ENCODE results near the gene BCL7C.
"Not testable (repeated sequence)": the region's sequence is repeated elsewhere in the genome, so short reads cannot be mapped to it uniquely, and the experiment has no call there.

Gene BCL7C

DNA sequence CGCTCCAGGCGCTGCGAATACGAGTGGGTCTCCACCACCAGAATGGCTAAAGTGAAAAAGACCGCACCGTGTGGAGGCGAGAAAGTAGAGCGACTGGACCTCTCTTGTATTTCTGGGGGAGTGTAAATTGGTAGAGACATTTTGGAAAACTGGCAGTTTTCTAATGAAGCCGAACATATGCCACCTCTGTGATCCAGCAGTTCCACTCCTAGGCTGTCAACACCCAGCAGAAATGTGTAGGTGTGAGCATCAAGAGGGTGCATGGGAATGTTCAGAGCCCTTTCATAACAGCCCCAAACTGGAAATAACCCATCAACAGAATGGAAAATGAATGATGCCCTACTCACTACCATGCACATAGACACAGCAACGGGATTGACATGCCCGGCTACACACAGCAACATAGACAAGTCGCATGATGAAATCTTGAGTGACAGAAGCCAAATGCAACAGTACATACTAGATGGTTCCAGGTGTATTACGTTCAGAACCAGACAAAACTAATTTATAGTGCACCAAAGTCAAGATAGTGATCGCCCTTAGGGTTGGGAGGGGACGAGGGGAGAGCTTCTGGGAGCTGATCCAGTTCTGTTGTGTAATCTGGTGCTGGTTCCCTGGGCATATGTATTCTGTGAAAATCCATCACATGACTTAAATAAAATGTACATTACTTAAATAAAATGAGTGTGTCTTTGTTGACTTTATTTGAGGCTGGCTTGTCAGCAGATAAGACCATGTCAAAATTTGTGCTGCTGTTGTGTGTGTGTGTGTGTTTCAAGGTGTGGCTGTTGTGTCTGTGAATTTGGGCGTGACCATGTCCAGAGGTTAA is 877 bp upstream of the BCL7C start:
- DNase-seq: no peak

DNA sequence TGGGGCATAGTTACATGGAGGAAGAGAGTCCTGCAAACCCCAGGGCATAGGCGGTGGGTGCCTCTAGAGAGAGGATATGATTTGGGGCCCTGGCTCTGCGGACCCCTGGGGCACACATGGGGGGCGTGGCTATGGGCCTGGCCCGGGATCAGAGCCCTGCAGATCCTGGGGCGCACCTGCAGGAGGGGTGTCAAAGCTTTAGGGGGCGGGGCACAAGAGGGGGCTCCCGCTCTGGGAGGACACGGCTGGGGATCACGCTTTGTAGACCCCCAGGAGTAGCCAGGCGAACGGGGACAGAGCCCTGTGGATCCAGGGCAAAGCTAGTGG is 497 bp downstream of the BCL7C start:
- peak in 1 of 4 experiments; percentile 12 for DNase-seq

DNA sequence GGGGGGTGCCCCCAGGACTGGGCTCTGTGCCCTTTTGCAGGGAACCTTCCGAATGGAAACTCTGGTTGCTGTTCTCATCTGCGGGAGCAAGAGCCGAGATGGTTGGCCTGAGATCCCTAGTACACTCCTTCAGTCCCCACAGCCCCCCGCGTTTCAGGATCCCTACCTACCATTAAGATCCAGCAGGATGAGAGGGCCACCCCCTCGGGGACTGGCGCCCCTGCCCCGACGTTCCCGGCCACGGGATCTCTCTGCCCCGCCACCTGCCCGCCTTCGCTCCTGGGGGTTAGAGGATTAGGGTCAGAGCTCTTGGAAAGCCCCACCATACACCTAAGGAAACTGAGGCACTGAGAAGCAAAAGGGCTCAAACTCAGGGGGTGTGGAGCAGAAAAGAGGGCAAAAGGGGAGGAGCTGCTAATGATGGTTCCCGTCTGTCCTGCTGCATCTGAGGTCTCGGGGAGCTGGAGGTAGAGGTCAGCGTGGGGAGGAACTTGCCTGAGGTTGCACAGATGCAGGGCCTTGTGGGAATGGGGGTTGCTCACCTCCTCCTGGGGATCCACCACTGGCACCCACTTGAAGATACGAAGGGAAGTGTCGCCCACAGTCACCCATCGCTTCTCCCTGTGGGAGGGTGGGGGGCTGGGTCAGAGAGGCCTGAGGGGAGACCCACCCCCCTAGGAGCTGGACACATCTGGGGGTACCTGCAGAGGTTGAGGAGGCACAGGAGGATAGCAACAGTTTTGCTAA is 1.0 kb downstream of the BCL7C start:
- no peak for DNase-seq

DNA sequence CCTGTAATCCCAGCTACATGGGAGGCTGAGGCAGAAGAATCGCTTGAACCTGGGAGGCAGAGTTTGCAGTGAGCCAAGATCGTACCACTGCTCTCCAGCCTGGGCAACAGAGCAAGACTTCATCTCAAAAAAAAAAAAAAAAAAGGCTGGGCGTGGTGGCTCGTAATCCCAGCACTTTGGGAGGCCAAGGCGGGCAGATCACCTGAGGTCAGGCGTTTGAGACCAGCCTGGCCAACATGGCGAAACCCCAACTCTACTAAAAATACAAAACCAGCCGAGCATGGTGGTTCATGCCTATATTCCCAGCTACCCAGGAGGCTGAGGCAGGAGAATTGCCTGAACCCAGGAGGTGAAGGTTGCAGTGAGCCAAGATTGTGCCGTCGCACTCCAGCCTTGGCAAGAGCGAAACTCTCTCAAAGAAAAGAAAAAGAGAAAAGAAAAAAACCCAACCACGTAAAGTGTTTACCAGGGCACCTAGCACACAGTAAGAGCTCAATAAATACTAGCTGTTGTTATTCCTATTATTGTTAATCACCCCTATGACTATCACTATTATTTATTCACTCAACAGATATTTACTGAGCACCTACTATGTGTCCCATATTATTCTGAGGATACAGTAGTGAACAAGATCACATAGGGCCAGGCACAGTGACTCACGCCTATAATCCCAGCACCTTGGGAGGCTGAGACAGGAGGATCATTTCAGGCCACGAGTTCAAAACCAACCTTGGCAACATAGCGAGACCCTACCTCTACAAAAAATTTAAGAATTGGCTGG is 2.6 kb downstream of the BCL7C start:
- DNase-seq: not testable (repeated sequence)

DNA sequence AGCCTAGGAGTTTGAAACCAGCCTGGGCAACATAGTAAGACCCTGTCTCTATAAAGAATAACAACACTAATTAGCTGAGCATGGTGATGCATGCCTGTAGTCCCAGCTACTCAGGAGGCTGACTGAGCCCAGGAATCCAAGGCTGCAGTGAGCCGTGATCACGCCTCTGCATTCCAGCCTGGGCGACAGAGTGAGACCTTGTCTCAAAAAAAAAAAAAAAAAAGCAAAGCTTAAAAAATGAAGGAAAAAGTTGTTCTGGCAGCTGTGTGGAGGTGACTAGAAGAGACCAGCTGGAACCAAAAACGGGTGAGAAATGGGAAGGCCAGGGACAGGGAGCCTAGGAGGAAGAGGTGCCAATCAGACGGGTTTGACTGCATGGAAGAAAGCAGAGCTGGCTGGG is 4.2 kb downstream of the BCL7C start:
- DNase-seq: no peak

DNA sequence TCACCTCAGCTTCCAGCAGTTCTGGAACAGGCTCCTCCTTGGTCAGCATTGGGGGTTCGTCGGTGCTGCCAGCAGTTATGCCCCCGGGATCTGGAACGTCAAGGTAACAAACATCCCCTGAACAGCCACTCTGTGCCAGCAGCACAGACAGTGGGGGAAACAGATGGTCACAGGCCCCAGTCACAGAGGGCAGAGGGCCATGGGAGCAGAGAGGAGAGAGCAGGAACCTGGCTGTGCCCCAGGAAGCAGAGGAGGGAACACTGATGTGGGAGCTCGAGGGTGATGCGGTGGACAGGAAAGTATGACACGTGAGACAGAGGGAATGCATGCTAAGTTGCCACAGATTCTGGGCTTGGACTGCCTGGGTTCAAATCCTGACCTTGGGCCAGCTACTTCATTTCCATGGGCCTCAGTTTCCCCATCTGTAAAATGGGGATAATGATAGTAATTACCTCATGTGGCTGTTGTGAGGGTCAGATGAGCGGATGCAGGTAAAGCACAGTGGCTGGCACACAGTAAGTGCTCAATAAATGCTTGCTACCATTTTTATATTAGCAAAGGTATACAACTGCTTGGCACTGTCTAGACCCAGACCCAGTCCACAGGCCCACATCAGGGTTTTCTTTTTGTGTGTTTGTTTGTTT is 4.9 kb downstream of the BCL7C start:
- no peak for DNase-seq

DNA sequence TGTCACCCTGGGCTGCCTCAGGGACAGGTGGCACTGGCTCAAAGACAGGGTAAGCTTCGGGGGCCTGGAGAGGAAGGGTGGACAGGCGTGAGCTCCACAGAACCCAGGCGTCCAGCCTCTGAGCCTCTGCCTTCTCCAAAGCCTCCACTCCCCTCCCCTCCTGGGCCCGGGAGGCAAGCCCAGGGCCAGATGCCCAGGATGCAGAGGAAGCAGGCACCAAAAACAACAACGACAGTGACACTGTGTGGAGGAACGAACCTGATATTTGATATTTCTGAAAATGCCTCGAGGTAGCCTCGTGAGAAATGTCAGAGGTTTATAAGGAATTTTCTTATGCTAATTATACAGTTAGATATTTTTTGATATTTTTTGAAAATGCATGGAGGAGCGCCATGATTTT is 6.0 kb downstream of the BCL7C start:
- DNase-seq: no peak

DNA sequence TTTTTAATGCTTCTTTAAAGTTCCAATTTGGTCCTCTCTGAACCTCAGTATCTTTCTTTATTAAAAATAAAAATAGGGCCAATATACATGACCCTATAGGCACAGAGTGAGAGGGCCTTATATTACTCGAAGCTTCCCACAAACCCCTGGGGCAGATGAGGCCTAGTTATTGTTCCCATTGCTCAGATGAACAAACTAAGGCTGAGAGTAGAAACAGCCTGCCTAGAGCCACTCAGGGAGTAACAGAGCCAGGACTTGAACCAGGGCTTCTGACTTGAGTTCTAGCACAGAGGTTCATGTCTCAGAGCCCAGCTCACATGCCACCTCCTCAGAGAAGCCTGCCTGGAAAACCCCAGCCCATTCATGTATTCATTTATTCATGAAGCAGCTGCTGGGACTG is 7.7 kb downstream of the BCL7C start:
- DNase-seq: no peak

DNA sequence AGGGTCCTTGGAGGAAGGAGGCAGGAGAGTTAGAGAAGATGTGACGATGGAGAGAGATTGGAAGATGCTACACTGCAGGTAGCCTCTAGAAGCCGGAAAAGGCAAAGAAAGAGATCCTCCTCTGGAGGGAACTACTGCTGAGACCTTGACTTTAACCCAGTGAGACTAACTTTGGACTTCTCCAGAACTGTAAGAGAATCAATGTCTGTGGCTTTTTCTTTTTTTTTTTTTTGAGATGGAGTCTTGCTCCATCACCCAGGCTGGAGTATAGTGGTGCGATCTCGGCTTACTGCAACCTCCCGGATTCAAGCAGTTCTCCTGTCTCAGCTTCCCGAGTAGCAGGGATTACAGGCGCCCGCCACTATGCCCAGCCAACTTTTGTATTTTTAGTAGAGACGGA is 8.7 kb downstream of the BCL7C start:
- DNase-seq: no peak

DNA sequence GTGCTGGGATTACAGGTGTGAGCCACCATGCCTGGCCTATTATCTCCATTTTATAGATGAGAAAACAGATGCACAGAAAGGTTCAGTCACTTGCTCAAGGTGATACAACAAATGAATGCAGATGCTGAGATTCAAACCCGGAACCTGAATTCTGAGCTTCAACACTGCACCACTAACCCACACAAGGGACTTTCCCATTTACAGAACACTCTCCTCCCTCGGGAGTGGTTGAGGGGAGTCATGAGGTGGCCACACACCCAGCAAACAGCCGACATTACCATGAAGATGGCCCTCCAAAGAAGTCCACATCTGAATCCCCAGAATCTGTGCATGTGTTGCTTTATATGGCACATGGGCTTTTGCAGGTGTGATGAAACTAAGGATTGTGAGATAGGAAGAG is 9.1 kb downstream of the BCL7C start:
- DNase-seq: no peak

DNA sequence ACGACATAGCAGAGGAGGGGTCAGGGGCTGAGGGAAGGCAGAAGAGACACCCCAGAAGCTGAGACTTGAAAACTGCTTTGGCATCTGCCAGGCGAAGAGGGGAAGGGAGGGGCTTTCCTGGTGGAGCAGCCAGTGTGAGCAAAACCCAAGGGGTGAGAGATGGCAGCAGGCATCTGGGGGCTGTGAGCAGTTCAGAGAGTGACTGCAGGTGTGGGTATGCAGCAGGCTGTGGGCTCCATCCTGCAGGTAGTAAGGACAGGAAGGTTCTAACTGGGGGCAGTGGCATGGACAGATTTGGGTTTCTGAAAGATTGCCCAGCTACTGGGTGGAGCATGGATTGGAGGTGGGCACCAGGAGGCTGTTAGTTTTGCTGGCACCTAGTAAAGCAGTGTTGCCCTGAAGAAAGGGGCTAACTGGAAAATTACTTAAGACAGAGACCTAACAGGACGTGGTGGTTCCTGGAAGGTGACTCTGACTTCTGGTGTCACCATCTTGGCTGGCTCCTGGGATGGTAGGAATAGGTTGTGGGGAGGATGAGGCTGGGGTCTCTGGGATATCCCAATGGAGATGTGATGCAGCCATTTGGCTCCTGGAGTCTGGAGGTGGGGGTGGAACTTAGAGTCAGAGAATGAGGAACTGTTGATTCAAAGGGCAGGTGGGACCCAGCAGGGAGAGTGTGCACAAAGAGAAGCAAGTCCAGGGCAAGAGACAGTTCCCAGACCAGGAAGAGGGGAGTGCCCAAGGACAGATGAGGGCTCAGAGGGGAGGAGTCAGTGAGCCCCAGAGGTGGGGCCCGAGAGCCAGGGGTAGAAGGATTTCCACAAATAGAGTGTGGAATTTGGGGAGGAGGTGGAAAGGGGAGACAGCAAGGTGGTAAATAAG is 11.2 kb downstream of the BCL7C start:
- no peak for DNase-seq

DNA sequence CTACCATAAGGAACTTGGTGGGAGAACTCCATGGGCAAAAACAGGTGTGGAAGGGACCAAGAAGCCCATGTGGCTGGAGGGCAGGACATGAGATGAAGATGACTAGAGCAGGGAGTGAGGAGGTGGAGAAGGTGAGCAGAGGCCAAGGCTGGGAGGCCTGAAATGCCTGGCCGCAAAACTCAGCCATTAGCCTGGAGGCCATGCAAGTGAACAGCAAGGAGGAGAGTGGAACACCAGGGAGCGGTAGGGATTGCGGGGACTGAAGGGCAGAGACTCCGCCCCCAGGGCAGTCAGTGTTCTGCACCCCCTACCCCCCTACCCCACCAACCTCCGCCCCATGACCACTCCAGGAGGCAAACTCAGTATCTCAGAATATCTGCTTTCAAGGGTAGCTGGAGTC is 17.0 kb downstream of the BCL7C start:
- DNase-seq: no peak

DNA sequence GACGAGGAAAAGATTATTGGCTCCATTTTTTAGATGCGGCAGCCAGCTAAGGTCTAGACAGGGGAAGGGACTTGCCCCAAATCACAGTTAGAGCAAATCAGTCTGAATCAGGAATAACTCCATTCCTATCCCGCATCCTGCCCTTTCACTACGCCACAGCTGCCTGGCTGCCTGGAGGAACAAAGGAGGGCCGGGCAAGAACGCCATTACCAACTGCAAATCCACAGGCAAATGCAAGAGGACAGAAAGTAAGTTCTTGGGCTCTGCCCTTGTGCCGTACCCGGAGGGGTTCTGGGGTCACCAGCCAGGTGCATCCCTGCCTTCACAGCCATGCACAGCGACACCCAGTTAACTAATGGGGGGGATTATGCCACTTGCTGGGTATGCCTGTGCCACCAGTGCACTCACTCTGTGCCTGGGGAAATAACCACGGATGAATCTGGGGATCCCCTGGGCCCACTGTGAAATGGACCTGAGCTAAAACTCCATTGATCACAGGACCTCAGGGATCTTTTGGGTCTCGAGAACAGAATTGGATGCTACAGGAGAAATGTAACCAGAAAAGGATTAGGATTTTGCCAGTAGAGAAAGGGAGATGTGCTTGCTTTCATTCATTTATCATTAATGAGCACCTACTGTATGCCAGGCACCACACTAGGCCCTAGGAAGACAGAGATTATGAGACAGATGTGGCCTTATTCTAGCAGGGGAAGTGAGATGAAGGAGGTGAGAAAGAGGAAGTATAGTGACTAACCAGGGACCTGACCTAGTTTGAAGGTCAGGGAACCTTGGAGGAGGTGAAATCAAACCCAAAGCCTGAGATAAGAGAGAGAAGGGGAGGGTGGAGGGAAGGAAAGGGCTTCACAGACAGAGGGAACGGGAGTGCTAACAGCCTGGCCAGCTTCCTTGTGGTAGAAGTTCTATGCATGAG is 17.7 kb downstream of the BCL7C start:
- no peak for DNase-seq

DNA sequence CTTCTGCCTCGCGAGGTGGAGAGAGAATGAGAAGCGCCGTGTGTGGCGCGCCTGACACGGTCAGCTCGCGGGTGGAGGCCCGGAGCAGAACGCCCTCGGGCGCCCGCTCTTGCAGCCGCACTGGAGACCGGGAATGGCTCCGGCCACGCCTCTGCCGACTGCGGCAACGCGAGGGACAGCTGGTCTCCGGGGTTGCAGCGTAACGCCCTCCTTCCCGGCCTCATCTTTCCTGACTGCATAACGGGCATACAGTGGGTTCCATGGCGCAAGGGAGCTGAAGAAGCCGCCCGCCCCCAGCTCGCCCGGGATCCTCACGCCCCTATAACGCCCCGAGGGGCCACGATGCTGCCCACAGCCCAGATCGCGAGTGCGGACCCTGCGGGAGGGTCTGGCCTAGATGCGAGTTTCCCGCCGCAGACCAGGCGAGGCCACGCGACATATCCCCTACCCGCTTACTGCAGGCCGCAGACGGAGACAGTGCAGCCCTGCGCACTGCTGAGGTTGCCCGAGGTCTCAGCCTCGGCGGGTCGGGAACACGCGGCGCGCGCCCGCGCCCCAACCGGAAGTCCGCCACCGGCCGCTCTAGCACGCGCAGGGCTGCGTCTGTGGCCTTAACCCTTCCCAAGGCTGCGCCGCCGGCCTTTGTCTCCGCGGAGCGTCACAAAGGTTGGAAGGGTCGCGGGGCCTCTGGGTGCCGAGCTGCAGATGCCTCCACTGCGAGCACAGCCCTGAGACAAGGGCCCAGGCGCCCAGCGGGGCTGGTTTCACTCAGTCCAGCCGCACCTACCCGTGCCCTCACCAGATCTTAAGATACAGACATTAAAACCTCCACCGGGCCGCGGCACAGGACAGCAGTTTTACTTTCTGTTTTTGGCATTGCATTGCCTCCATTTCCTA is 18.8 kb downstream of the BCL7C start:
- peak; percentile 82 to 88 (median 84) for DNase-seq

DNA sequence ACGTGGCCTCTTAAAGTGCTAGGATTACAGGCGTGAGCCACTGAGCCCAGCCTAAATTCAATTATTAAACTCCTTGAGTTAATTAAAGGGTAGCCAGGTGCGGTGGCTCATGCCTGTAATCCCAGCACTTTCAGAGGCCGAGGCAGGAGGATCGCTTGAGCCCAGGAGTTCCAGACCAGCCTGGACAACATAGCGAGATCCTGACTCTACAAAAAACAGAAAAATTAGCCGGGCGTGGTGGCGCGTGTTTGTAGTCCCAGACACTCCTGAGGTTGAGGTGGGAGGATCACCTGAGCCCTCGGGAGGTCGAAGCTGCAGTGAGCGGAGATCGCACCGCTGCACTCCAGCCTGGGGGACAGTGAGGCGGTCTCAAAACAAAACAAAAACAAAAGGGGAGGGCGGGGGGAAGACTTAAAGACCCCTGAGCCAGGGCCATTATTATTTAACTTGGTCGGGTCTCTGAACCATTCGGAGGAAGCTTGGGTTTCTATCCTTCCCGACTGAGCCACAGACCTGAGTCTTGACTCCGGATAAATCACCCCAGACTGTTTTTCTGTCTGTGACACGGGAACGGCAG is 19.5 kb downstream of the BCL7C start:
- no peak for DNase-seq

DNA sequence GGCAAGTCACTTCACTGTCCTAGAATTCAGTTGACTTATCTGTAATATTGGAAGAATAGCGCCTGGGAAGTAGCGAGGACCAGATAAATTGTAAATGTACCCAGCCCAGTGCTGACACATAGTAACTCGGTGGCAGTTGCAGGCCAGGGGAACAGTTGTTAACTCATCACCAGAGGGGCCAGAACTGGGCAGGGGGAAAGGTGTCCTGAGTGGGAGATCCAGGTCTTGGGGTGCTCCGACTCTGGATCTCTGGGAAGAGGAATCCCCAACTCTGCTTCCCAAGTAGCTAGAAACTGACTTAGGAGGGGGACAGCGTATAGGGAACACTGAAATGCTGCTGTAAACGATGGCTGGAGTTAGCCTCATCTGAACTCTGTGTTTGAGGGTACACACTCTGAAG is 23.0 kb downstream of the BCL7C start:
- DNase-seq: no peak

DNA sequence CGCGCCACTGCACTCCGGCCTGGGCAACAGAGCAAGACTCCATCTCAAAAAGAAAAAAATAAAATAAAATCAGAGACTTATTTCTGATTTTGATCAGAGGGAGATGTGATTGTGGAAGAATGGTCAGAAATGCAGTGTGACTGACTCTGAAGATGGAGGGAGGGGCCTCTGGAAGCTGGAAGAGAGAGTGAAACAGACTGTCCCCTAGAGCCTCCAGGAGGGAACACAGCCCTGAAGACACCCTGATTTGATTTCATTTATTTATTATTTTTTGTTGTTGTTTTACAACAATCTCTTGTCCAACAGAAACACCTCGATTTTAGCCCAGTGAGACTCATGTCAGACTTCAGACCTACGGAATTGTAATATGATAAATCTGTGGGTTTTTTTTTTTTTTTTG is 26.1 kb downstream of the BCL7C start:
- no peak for DNase-seq

DNA sequence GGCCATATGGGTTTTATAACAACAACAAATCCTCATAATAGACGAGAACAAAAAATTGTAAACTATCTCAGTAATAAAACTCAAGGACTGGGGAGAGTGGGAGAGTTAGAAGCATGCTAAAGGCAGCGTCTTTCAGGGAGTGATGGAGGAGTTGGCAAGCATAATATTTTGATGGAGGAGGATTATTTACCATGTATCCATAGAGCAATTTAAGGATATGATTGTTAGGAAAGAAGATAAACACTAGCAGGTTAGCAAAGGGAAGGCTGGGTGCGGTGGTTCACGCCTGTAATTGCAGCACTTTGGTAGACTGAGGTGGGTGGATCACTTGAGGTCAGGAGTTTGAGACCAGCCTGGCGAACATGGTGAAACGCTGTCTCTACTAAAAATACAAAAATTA is 27.8 kb downstream of the BCL7C start:
- DNase-seq: no peak

DNA sequence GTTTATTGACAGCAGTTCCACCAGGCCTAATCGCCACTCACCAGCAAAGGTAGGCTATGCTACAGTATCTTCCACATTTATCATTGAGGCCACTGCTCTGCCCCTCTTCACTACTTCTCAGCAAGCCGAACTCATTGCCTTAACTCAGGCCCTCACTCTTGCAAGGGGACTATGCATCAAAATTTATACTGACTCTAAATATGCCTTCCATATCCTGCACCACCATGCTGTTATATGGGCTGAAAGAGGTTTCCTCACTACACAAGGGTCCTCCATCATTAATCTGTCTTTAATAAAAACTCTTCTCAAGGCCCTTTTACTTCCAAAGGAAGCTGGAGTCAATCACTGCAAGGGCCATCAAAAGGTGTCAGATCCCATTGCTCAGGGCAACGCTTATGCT is 30.7 kb downstream of the BCL7C start:
- DNase-seq: not testable (repeated sequence)

DNA sequence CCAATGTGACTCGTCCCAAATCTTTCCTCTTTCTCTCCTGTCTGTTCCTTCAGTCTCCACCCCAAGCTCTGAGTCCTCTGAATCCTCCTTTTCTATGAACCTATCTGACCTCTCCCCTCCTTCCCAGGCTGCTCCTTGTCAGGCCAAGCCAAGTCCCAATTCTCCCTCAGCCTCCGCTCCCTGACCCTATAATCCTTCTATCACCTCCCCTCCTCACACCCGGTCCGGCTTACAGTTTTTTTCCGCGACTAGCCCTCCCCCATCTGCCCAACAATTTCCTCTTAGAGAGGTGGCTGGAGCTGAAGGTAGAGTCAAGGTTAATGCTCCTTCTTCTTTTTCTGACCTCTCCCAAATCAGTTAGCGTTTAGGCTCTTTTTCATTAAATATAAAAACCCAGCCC is 33.1 kb downstream of the BCL7C start:
- not testable (repeated sequence) for DNase-seq

All from activated naive CD4-positive, alpha-beta T cell (primary cell).